NCI-H2196 (cell line): Measurements from ENCODE around the gene TMEM61.
A peak's percentile ranks its signal among the peaks of the same experiment; 100 is the strongest.
"Not testable (repeated sequence)": the region's sequence is repeated elsewhere in the genome, so short reads cannot be mapped to it uniquely, and the experiment has no call there.

ENCODE experiments used
- DNase-seq: peaks from one replicate; lab custom pipeline; 2025; ENCODE audit not compliant: unreplicated experiment; lab: John Stamatoyannopoulos, UW

The TMEM61 gene

GRCh38 chr1:54959241-54959640 is 21.2 kb upstream of the TMEM61 start:
- DNase-seq = no peak

- DNase-seq = no peak
Observed at GRCh38 chr1:54962612-54963395, 17.6 kb upstream of the TMEM61 start.

GRCh38 chr1:54963829-54964228 is 16.6 kb upstream of the TMEM61 start:
- not testable (repeated sequence) for DNase-seq

- DNase-seq = no peak
Observed at GRCh38 chr1:54965624-54966340, 14.6 kb upstream of the TMEM61 start.

- no peak for DNase-seq
Observed at GRCh38 chr1:54967372-54967771, 13.1 kb upstream of the TMEM61 start.

GRCh38 chr1:54968551-54968950 is 11.9 kb upstream of the TMEM61 start:
- DNase-seq = no peak

GRCh38 chr1:54969879-54970278 is 10.5 kb upstream of the TMEM61 start:
- DNase-seq = no peak

GRCh38 chr1:54970901-54971300 is 9.5 kb upstream of the TMEM61 start:
- no peak for DNase-seq

GRCh38 chr1:54971317-54971791 is 9.1 kb upstream of the TMEM61 start:
- DNase-seq = no peak

- DNase-seq = no peak
Observed at GRCh38 chr1:54972436-54972835, 8.0 kb upstream of the TMEM61 start.

- DNase-seq = peak; percentile 64
Observed at GRCh38 chr1:54973205-54973921, 7.1 kb upstream of the TMEM61 start.

- DNase-seq = peak; percentile 35
Observed at GRCh38 chr1:54975356-54976108, 4.9 kb upstream of the TMEM61 start.

GRCh38 chr1:54976747-54977146 is 3.7 kb upstream of the TMEM61 start:
- DNase-seq = peak; percentile 33

- no peak for DNase-seq
Observed at GRCh38 chr1:54977533-54978297, 2.7 kb upstream of the TMEM61 start.

- no peak for DNase-seq
Observed at GRCh38 chr1:54978528-54979326, 1.7 kb upstream of the TMEM61 start.

- DNase-seq = no peak
Observed at GRCh38 chr1:54979327-54979891, 1.0 kb upstream of the TMEM61 start.

GRCh38 chr1:54980046-54980527 is 341 bp upstream of the TMEM61 start:
- DNase-seq = no peak

- DNase-seq = no peak
Observed at GRCh38 chr1:54981466-54981865, 1.0 kb downstream of the TMEM61 start.

- peak; percentile 39 for DNase-seq
Observed at GRCh38 chr1:54982739-54983138, 2.3 kb downstream of the TMEM61 start.
